Brain microvascular endothelial cell (primary cell): Measurements from ENCODE around the gene CDCA3.
"Not testable (repeated sequence)": the region's sequence is repeated elsewhere in the genome, so short reads cannot be mapped to it uniquely, and the experiment has no call there.

Experiments used
- DNase-seq: peaks from one replicate; pipeline ENCODE4 v3.0.0-alpha.2; 2020
- H3K27ac ChIP-seq: fragments of 250-450 bp; sonication (Bioruptor Pico); 2 replicates; pipeline ENCODE4 v1.5.1; 2020; ENCODE audit warnings: mild to moderate bottlenecking, moderate library complexity
- H3K27me3 ChIP-seq: fragments of 250-450 bp; sonication (Bioruptor Pico); replicated peaks from 2 replicates; pipeline ENCODE4 v1.5.1; 2020; ENCODE audit warnings: mild to moderate bottlenecking
- H3K36me3 ChIP-seq: fragments of 250-450 bp; sonication (Bioruptor Pico); replicated peaks from 2 replicates; pipeline ENCODE4 v1.5.1; 2020; ENCODE audit warnings: mild to moderate bottlenecking
- H3K4me3 ChIP-seq: 2 replicates; pipeline ENCODE4 v1.5.1; 2011; ENCODE audit warnings: low read depth, mild to moderate bottlenecking, control low read depth, low read length, moderate library complexity
- in situ Hi-C: cut with HindIII; loops from 2 replicates; pipeline ENCODE4 v1.10.0; 2017; ENCODE audit warnings: low sequenced_read_pairs, low pct_ligation_motif_present
- TF ChIP-seq, protein P1 (sequence below): IDR thresholded peaks from 2 replicates; pipeline ENCODE4 v1.5.1; 2011; ENCODE audit warnings: low read depth, mild to moderate bottlenecking, moderate library complexity, low read length, control low read depth, inconsistent platforms; ENCODE audit errors: missing control alignments

Gene CDCA3

GRCh38 chr12:6884539-6884938, 33.5 kb upstream of the CDCA3 start:
- Histone ChIP-seq H3K27me3 (no peaks in the 10 kb centered on the region), H3K4me3 (no peak overlapping the region), H3K27ac (no peak overlapping the region), H3K36me3 (peaks cover 2% of the 10 kb centered on the region)
- in situ Hi-C loops, result no loop called here
- TF ChIP-seq, protein P1, sequence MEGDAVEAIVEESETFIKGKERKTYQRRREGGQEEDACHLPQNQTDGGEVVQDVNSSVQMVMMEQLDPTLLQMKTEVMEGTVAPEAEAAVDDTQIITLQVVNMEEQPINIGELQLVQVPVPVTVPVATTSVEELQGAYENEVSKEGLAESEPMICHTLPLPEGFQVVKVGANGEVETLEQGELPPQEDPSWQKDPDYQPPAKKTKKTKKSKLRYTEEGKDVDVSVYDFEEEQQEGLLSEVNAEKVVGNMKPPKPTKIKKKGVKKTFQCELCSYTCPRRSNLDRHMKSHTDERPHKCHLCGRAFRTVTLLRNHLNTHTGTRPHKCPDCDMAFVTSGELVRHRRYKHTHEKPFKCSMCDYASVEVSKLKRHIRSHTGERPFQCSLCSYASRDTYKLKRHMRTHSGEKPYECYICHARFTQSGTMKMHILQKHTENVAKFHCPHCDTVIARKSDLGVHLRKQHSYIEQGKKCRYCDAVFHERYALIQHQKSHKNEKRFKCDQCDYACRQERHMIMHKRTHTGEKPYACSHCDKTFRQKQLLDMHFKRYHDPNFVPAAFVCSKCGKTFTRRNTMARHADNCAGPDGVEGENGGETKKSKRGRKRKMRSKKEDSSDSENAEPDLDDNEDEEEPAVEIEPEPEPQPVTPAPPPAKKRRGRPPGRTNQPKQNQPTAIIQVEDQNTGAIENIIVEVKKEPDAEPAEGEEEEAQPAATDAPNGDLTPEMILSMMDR, result no peak
- no peak for DNase-seq

DNA sequence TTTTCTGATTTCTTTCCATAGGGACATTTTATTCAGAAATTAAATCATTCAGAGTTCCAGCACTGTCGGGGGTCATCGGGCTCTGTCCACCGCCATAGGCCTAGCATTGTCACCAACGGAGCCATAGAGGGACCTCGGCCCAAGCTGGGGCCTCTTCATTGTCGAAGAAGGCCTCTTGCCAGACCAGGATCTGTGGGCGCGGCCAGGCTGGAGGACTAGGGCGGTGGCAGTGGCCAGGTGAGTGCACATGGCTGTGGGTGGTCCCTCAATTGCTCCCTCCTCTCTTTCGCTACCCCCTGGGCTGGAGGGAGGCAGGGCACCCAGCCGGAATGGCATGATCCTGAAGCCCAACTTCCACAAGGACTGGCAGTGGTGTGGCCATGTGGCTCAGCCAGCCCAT, 32.6 kb upstream of the CDCA3 start:
- TF ChIP-seq, protein P1, result no peak
- DNase-seq, result no peak
- in situ Hi-C loops, result no loop called here

DNA sequence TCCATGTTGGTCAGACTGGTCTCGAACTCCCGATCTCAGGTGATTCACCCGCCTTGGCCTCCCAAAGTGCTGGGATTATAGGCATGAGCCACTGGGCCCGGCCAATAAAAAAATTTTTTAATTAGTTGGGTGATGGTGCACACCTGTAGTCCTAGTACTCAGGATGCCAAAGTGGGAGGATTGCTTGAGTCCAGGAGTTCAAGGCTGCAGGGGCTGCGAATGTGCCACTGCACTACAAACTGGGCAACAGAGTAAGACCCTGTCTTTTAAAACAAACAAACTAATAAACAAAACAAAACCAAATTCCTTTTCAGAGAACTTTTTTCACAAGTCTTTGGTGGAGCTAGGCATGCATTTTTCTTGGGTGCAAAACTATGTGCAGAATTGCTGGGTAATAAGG, 32.2 kb upstream of the CDCA3 start:
- TF ChIP-seq, protein P1, result no peak
- in situ Hi-C loops, result no loop called here
- H3K36me3 ChIP-seq, result peaks cover 2% of the 10 kb centered on the region
- no peak overlapping the region for H3K27ac ChIP-seq
- no peaks in the 10 kb centered on the region for H3K27me3 ChIP-seq
- H3K4me3 ChIP-seq, result no peak overlapping the region
- no peak for DNase-seq

More for the DNA sequence above, 32.6 kb upstream of the CDCA3 start:
- Histone ChIP-seq H3K36me3 (peaks cover 2% of the 10 kb centered on the region), H3K27me3 (no peaks in the 10 kb centered on the region), H3K4me3 (no peak overlapping the region), H3K27ac (no peak overlapping the region)

GRCh38 chr12:6879824-6880223, 28.7 kb upstream of the CDCA3 start:
- H3K4me3 ChIP-seq, H3K27me3 ChIP-seq, H3K27ac ChIP-seq, in situ Hi-C loops, H3K36me3 ChIP-seq, DNase-seq: not testable (repeated sequence)

- H3K27me3 ChIP-seq, in situ Hi-C loops, DNase-seq, H3K27ac ChIP-seq: not testable (repeated sequence)
- Histone ChIP-seq H3K4me3 (peak overlapping the region; percentile 84), H3K36me3 (peaks cover 21% of the 10 kb centered on the region)
These were observed 22.9 kb upstream of the CDCA3 start for GRCh38 chr12:6874015-6874368.

- Histone ChIP-seq H3K27me3 (no peaks in the 10 kb centered on the region), H3K27ac (peak within 1 kb of the TSS; percentile 15), H3K4me3 (peak within 1 kb of the TSS; percentile 84), H3K36me3 (peaks cover 21% of the 10 kb centered on the region)
- TF ChIP-seq, protein P1, result no peak
- in situ Hi-C loops, result no loop called here
- peak; percentile 93 for DNase-seq
These were observed 22.3 kb upstream of the CDCA3 start, which contains the start of gene SPSB2 for GRCh38 chr12:6873094-6874014. TSS of gene SPSB2 (minus strand) at chr12:6873303. CDS start at chr12:6872901, 402 bp downstream.
